ENCODE results near the gene COL4A2. TPM values are rescaled to one million over a fixed set of nuclear protein-coding genes. Genes with fewer than 3 reads are reported as not detected.

Gene COL4A2
- total and polyA plus RNA-seq, 4 donors: 8.0 to 45.2 (median 40.3) TPM

GRCh38 chr13:110279684-110280083 lies 27.4 kb upstream of the COL4A2 start:
- WGBS: 78% methylated on average over 4 of the region's 4 CpGs
- Histone ChIP-seq H3K36me3 (ENCODE audit: control insufficient read depth in 4 of 4, insufficient read depth in 3 of 4, low read depth in 1 of 4, low read length in 3 of 4) (no peaks in the 10 kb centered on the region), H3K27me3 (ENCODE audit: control insufficient read depth in 4 of 4, insufficient read depth in 4 of 4, low read length in 3 of 4) (peaks cover 0 to 3% (median 0%) of the 10 kb centered on the region in 4 donors), H3K27ac (ENCODE audit: low read depth in 1 of 2, low read length in 2 of 2) (no peak overlapping the region), H3K9me3 (ENCODE audit: control insufficient read depth in 4 of 4, low read length in 3 of 4) (no peaks in the 10 kb centered on the region), H3K4me3 (ENCODE audit: low read depth in 1 of 3, low read length in 3 of 3) (no peak overlapping the region), H3K4me1 (ENCODE audit: control insufficient read depth in 4 of 4, insufficient read depth in 4 of 4, low read length in 3 of 4) (no peaks in the 10 kb centered on the region), H3K9ac (ENCODE audit: low read depth in 1 of 2, low read length in 2 of 2) (no peak overlapping the region)
- no peak for DNase-seq (ENCODE audit: low spot score)
- TF ChIP-seq RXRA (IDR thresholded peaks at IDR 0.05) (no peak), NR2F2 (IDR thresholded peaks at IDR 0.05) (no peak), HNF4A (conservative IDR thresholded peaks at IDR 0.05) (no peak), RAD21 (IDR thresholded peaks at IDR 0.05) (no peak), ZBTB33 (IDR thresholded peaks at IDR 0.05) (no peak), TAF1 (conservative IDR thresholded peaks at IDR 0.05) (no peak), EGR1 (IDR thresholded peaks at IDR 0.05; ENCODE audit: low read depth in 2 of 2) (no peak), GABPA (IDR thresholded peaks at IDR 0.05 in 1 of 2, conservative IDR thresholded peaks at IDR 0.05 in 1 of 2) (no peak), REST (IDR thresholded peaks at IDR 0.05) (no peak), HNF4G (IDR thresholded peaks at IDR 0.05) (no peak)

GRCh38 chr13:110280231-110280813 lies 26.8 kb upstream of the COL4A2 start:
- Histone ChIP-seq H3K4me3 (ENCODE audit: low read depth in 1 of 3, low read length in 3 of 3) (no peak overlapping the region), H3K36me3 (ENCODE audit: control insufficient read depth in 4 of 4, insufficient read depth in 3 of 4, low read depth in 1 of 4, low read length in 3 of 4) (no peaks in the 10 kb centered on the region), H3K4me1 (ENCODE audit: control insufficient read depth in 4 of 4, insufficient read depth in 4 of 4, low read length in 3 of 4) (no peaks in the 10 kb centered on the region), H3K27me3 (ENCODE audit: control insufficient read depth in 4 of 4, insufficient read depth in 4 of 4, low read length in 3 of 4) (peaks cover 0 to 3% (median 0%) of the 10 kb centered on the region in 4 donors), H3K9me3 (ENCODE audit: control insufficient read depth in 4 of 4, low read length in 3 of 4) (no peaks in the 10 kb centered on the region), H3K27ac (ENCODE audit: low read depth in 1 of 2, low read length in 2 of 2) (no peak overlapping the region), H3K9ac (ENCODE audit: low read depth in 1 of 2, low read length in 2 of 2) (no peak overlapping the region)
- no peak for DNase-seq (ENCODE audit: low spot score)
- TF ChIP-seq HNF4G (IDR thresholded peaks at IDR 0.05) (no peak), ZBTB33 (IDR thresholded peaks at IDR 0.05) (no peak), JUND (IDR thresholded peaks at IDR 0.05) (no peak), ATF3 (IDR thresholded peaks at IDR 0.05) (no peak), HNF4A (conservative IDR thresholded peaks at IDR 0.05) (no peak)
- WGBS: 78% methylated on average over 9 of the region's 9 CpGs

Measured in liver (tissue), 9 donors.